GM18868 (cell line): Measurements from ENCODE around the gene CCDC59.
A peak's percentile ranks its signal among the peaks of the same experiment; 100 is the strongest.
"Not testable (repeated sequence)": the region's sequence is repeated elsewhere in the genome, so short reads cannot be mapped to it uniquely, and the experiment has no call there.

Experiments used
- ATAC-seq: cut with Tn5 transposase; IDR thresholded peaks from one replicate; pipeline ENCODE4 v1.9.1; 2021; ENCODE audit warnings: mild to moderate bottlenecking, moderate library complexity; ENCODE audit not compliant: unreplicated experiment

CCDC59 gene

GRCh38 chr12:82358200-82359114 lies at the start of gene CCDC59, which contains the start of gene METTL25:
Gene CCDC59, minus strand, starts transcription at chr12:82358387. Its CDS starts 11 bp downstream, at chr12:82358376.
Gene METTL25, plus strand, starts transcription at chr12:82358529. Its CDS starts 37 bp downstream, at chr12:82358566.
- ATAC-seq = peak; percentile 87

- no peak for ATAC-seq
Observed at GRCh38 chr12:82407481-82407880, 49.3 kb upstream of the CCDC59 start.

GRCh38 chr12:82406651-82407050 lies 48.5 kb upstream of the CCDC59 start:
- no peak for ATAC-seq

- no peak for ATAC-seq
Observed at GRCh38 chr12:82400819-82401218, 42.6 kb upstream of the CCDC59 start.

- no peak for ATAC-seq
Observed at GRCh38 chr12:82398879-82399278, 40.7 kb upstream of the CCDC59 start.

- ATAC-seq = peak; percentile 65
Observed at GRCh38 chr12:82383930-82384552, 25.9 kb upstream of the CCDC59 start.

GRCh38 chr12:82378997-82379396 lies 20.8 kb upstream of the CCDC59 start:
- no peak for ATAC-seq

- ATAC-seq = no peak
Observed at GRCh38 chr12:82375201-82375600, 17.0 kb upstream of the CCDC59 start.

GRCh38 chr12:82366197-82366596 lies 8.0 kb upstream of the CCDC59 start:
- no peak for ATAC-seq

- ATAC-seq = no peak
Observed at GRCh38 chr12:82363990-82364389, 5.8 kb upstream of the CCDC59 start.

- no peak for ATAC-seq
Observed at GRCh38 chr12:82361461-82361915, 3.3 kb upstream of the CCDC59 start.

- not testable (repeated sequence) for ATAC-seq
Observed at GRCh38 chr12:82360834-82361233, 2.6 kb upstream of the CCDC59 start.

- peak; percentile 17 for ATAC-seq
Observed at GRCh38 chr12:82359115-82359478, 910 bp upstream of the CCDC59 start.

GRCh38 chr12:82357845-82358199 lies 365 bp downstream of the CCDC59 start:
- ATAC-seq = no peak

GRCh38 chr12:82357340-82357739 lies 847 bp downstream of the CCDC59 start:
- ATAC-seq = no peak

- ATAC-seq = no peak
Observed at GRCh38 chr12:82351390-82351789, 6.8 kb downstream of the CCDC59 start.

- ATAC-seq = no peak
Observed at GRCh38 chr12:82350161-82350560, 8.0 kb downstream of the CCDC59 start.

- no peak for ATAC-seq
Observed at GRCh38 chr12:82329508-82329907, 28.7 kb downstream of the CCDC59 start.

- no peak for ATAC-seq
Observed at GRCh38 chr12:82327861-82328260, 30.3 kb downstream of the CCDC59 start.

GRCh38 chr12:82326905-82327503 lies 31.2 kb downstream of the CCDC59 start:
- peak; percentile 71 for ATAC-seq

GRCh38 chr12:82325540-82326336 lies 32.4 kb downstream of the CCDC59 start:
- ATAC-seq = no peak
